COLO829 (cell line): ENCODE results near the gene HAVCR2.

Experiments
- DNase-seq: peaks from one replicate; pipeline ENCODE4 v3.0.0; 2012; ENCODE audit warnings: low spot score

The HAVCR2 gene

GRCh38 chr5:157108976-157109375 lies at the start of gene HAVCR2:
Gene HAVCR2, minus strand, starts transcription at chr5:157109044. Its CDS starts 61 bp downstream, at chr5:157108983.
- no peak for DNase-seq

- no peak for DNase-seq
Measured at GRCh38 chr5:157157293-157157891, 48.5 kb upstream of the HAVCR2 start.

- no peak for DNase-seq
Measured at GRCh38 chr5:157155297-157155696, 46.5 kb upstream of the HAVCR2 start.

- no peak for DNase-seq
Measured at GRCh38 chr5:157150995-157151394, 42.2 kb upstream of the HAVCR2 start.

- peak; percentile 69 for DNase-seq
Measured at GRCh38 chr5:157148734-157149615, 40.1 kb upstream of the HAVCR2 start.

- DNase-seq, result peak; percentile 68
Measured at GRCh38 chr5:157143127-157143971, 34.5 kb upstream of the HAVCR2 start.

GRCh38 chr5:157142317-157143126 lies 33.7 kb upstream of the HAVCR2 start, which contains the start of gene MED7:
Gene MED7, minus strand, starts transcription at chr5:157142865. Its CDS starts 3,434 bp downstream, at chr5:157139431.
- peak; percentile 97 for DNase-seq

GRCh38 chr5:157137691-157138090 lies 28.8 kb upstream of the HAVCR2 start:
- no peak for DNase-seq

GRCh38 chr5:157132281-157132612 lies 23.4 kb upstream of the HAVCR2 start:
- DNase-seq, result no peak

- DNase-seq, result peak; percentile 13
Measured at GRCh38 chr5:157130925-157131324, 22.1 kb upstream of the HAVCR2 start.

GRCh38 chr5:157121709-157122108 lies 12.9 kb upstream of the HAVCR2 start:
- no peak for DNase-seq

GRCh38 chr5:157120102-157120501 lies 11.3 kb upstream of the HAVCR2 start:
- DNase-seq, result no peak

- DNase-seq, result no peak
Measured at GRCh38 chr5:157116483-157116954, 7.7 kb upstream of the HAVCR2 start.

- no peak for DNase-seq
Measured at GRCh38 chr5:157115502-157115901, 6.7 kb upstream of the HAVCR2 start.

GRCh38 chr5:157115012-157115411 lies 6.2 kb upstream of the HAVCR2 start:
- DNase-seq, result no peak

GRCh38 chr5:157113002-157113401 lies 4.2 kb upstream of the HAVCR2 start:
- DNase-seq, result no peak

- no peak for DNase-seq
Measured at GRCh38 chr5:157109744-157110143, 900 bp upstream of the HAVCR2 start.

GRCh38 chr5:157107508-157107907 lies 1.3 kb downstream of the HAVCR2 start:
- no peak for DNase-seq

- DNase-seq, result no peak
Measured at GRCh38 chr5:157106630-157107461, 2.0 kb downstream of the HAVCR2 start.

GRCh38 chr5:157100140-157100679 lies 8.6 kb downstream of the HAVCR2 start:
- no peak for DNase-seq
